Liver (tissue), 9 donors: Measurements from ENCODE around the gene PHKB. TPM values are rescaled to one million over a fixed set of nuclear protein-coding genes. Genes with fewer than 3 reads are reported as not detected.

ENCODE experiments used
- DNase-seq: peaks from one replicate; pipeline ENCODE4 v3.0.0-alpha.2; 2017; ENCODE audit warnings: low spot score
- H3K27ac ChIP-seq, 2 donors: one replicate each; pipeline ENCODE4 v1.7.0; 2013; ENCODE audit warnings: inconsistent platforms in 2 of 2, low read length in 2 of 2, control low read depth in 1 of 2, low read depth in 1 of 2, mild to moderate bottlenecking in 1 of 2
- H3K27me3 ChIP-seq, 4 donors: one replicate each; pipeline versions ENCODE4 v1.6.1 to v1.7.0; 2013; ENCODE audit warnings: low read length in 3 of 4, inconsistent platforms in 1 of 4, mild to moderate bottlenecking in 1 of 4, moderate library complexity in 1 of 4; ENCODE audit not compliant: control insufficient read depth in 4 of 4, insufficient read depth in 4 of 4
- H3K36me3 ChIP-seq, 4 donors: one replicate each; pipeline versions ENCODE4 v1.6.1 to v1.7.0; 2013; ENCODE audit warnings: low read length in 3 of 4, mild to moderate bottlenecking in 3 of 4, low read depth in 1 of 4, moderate library complexity in 1 of 4; ENCODE audit not compliant: control insufficient read depth in 4 of 4, insufficient read depth in 3 of 4
- H3K4me1 ChIP-seq, 4 donors: one replicate each; pipeline versions ENCODE4 v1.6.1 to v1.7.0; 2013; ENCODE audit warnings: low read length in 3 of 4, mild to moderate bottlenecking in 3 of 4, moderate library complexity in 1 of 4; ENCODE audit not compliant: control insufficient read depth in 4 of 4, insufficient read depth in 4 of 4
- H3K4me3 ChIP-seq, 3 donors: one replicate each; pipeline versions ENCODE4 v1.6.1 to v1.7.0; 2013; ENCODE audit warnings: low read length in 3 of 3, control low read depth in 1 of 3, low read depth in 1 of 3, mild to moderate bottlenecking in 1 of 3
- H3K9ac ChIP-seq, 2 donors: one replicate each; pipeline ENCODE4 v1.7.0; 2013; ENCODE audit warnings: low read length in 2 of 2, mild to moderate bottlenecking in 2 of 2, moderate library complexity in 2 of 2, control low read depth in 1 of 2, low read depth in 1 of 2
- H3K9me3 ChIP-seq, 4 donors: one replicate each; pipeline versions ENCODE4 v1.6.1 to v1.7.0; 2013; ENCODE audit warnings: low read length in 3 of 4; ENCODE audit not compliant: control insufficient read depth in 4 of 4
- EGR1 ChIP-seq, 2 donors: IDR thresholded peaks; 2 replicates each; pipeline ENCODE4 v1.6.1; 2016 to 2018; ENCODE audit warnings: antibody characterized with exemption in 2 of 2, low read depth in 2 of 2
- GABPA ChIP-seq, 2 donors: IDR thresholded peaks in 1 of 2; conservative IDR thresholded peaks in 1 of 2; 2 replicates each; pipeline ENCODE4 v1.6.1; 2016; ENCODE audit warnings: antibody characterized with exemption in 2 of 2, mild to moderate bottlenecking in 1 of 2, moderate library complexity in 1 of 2
- HNF4A ChIP-seq, 2 donors: conservative IDR thresholded peaks; 2 replicates each; pipeline ENCODE4 v1.6.1; 2016; ENCODE audit warnings: antibody characterized with exemption in 2 of 2, mild to moderate bottlenecking in 2 of 2
- RXRA ChIP-seq, 2 donors: IDR thresholded peaks; 2 replicates each; pipeline ENCODE4 v1.6.1; 2017 to 2018; ENCODE audit warnings: antibody characterized with exemption in 2 of 2, mild to moderate bottlenecking in 1 of 2
- YY1 ChIP-seq: IDR thresholded peaks from 2 replicates; pipeline ENCODE4 v1.6.1; 2016; ENCODE audit warnings: antibody characterized with exemption, mild to moderate bottlenecking
- WGBS: extraction: QIAGEN DNeasy Blood & Tissue Kit; methylation state at CpG from one replicate; pipeline ENCODE4 v1.1.7; 2013; 5-methylcytosine and 5-hydroxymethylcytosine counted together
- polyA plus RNA-seq, 2 donors: library from polyadenylated mRNA; stranded (reverse) in 1 of 2; unstranded in 1 of 2; fragments of 200-250 nt in 1 of 2; fragments of >200 nt in 1 of 2; fragmentation: Nextera tagmentation in 1 of 2; extraction: Ambion mirVana in 1 of 2; gene quantifications; one replicate each; pipeline versions ENCODE4 v1.2.1 to v1.2.3, GENCODE V29; 2013 to 2015
- total RNA-seq, 2 donors: library from RNA; depleted of rRNA; stranded (reverse); fragments of >200 nt; gene quantifications; one replicate each; pipeline ENCODE4 v1.2.3, GENCODE V29; 2014
- TF ChIP-seq, protein P1 (sequence below): fragments of 150-350 bp; IDR thresholded peaks from 2 replicates; pipeline ENCODE4 v1.5.1; 2017; ENCODE audit warnings: improper control_type of control experiment, low read depth, low read length; ENCODE audit not compliant: missing input control
- TF ChIP-seq, protein P2 (sequence below): IDR thresholded peaks from 2 replicates; pipeline ENCODE4 v1.6.1; 2016; ENCODE audit warnings: antibody characterized with exemption, mild to moderate bottlenecking
- TF ChIP-seq, protein P3 (sequence below): IDR thresholded peaks from 2 replicates; pipeline ENCODE4 v1.6.1; 2016; ENCODE audit warnings: antibody characterized with exemption
- TF ChIP-seq, protein P4 (sequence below): IDR thresholded peaks from 2 replicates; pipeline ENCODE4 v1.6.1; 2016; ENCODE audit warnings: antibody characterized with exemption
- TF ChIP-seq, protein P5 (sequence below): IDR thresholded peaks from 2 replicates; pipeline ENCODE4 v1.6.1; 2016; ENCODE audit warnings: antibody characterized with exemption
- donor health status: healthy.
- donor health status: healthy.
- donor health status: healthy.
- donor health status: healthy.
- donor health status: healthy.

Gene PHKB
- total and polyA plus RNA-seq, 4 donors, result 13.2 to 49.1 (median 29.0) TPM

DNA sequence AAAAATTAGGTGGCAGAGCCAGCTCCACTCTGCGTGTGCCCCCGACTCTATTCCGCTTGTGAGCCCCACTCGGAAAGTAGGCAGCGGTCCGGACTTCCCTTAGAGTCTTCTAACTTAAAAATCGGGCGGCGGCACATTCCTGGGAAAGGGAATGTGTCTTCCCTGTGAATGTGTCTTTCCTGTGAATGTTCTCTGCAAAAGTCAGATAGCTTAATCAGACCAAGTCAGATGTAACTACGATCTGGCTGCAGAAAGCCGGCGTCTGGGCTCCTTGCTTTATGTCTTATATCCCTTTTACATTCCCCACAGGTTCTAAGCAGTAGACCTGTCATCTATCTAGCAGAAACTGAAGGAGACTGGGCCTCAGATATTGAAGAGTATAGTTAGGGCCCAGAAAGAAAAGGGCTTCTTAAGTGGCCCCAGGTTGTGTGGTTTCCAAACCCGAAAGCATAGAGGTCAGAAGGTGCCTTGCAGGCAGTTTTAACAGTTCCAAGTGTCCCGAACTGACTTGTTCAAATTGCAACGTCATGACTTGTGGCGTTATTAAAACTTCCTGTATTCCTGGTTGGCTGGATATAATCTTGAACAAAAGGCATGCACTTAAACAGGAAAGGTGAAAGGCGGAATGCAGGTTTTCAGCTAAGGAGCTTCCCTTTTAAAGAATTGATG lies 601 bp downstream of the PHKB start:
- no peak for DNase-seq
- Histone ChIP-seq H3K9me3 (no peaks in the 10 kb centered on the region), H3K27me3 (no peaks in the 10 kb centered on the region), H3K36me3 (peaks cover 0 to 5% (median 2%) of the 10 kb centered on the region in 4 donors), H3K27ac (peak overlapping the region; percentile 97 to 99), H3K4me3 (peak overlapping the region; percentile 82 to 100 (median 95)), H3K9ac (peak overlapping the region; percentile 93 to 95), H3K4me1 (peaks cover 2 to 32% (median 19%) of the 10 kb centered on the region in 4 donors)
- WGBS, result 2% methylated on average over 17 of the region's 17 CpGs
- no peak for TF ChIP-seq HNF4A (conservative IDR thresholded peaks at IDR 0.05)
- TF ChIP-seq YY1, result no peak
- no peak for TF ChIP-seq EGR1 (IDR thresholded peaks at IDR 0.05; ENCODE audit: low read depth in 2 of 2)
- TF ChIP-seq RXRA (IDR thresholded peaks at IDR 0.05), result peak in 1 of 2 donors; percentile 32
- TF ChIP-seq, protein P1, sequence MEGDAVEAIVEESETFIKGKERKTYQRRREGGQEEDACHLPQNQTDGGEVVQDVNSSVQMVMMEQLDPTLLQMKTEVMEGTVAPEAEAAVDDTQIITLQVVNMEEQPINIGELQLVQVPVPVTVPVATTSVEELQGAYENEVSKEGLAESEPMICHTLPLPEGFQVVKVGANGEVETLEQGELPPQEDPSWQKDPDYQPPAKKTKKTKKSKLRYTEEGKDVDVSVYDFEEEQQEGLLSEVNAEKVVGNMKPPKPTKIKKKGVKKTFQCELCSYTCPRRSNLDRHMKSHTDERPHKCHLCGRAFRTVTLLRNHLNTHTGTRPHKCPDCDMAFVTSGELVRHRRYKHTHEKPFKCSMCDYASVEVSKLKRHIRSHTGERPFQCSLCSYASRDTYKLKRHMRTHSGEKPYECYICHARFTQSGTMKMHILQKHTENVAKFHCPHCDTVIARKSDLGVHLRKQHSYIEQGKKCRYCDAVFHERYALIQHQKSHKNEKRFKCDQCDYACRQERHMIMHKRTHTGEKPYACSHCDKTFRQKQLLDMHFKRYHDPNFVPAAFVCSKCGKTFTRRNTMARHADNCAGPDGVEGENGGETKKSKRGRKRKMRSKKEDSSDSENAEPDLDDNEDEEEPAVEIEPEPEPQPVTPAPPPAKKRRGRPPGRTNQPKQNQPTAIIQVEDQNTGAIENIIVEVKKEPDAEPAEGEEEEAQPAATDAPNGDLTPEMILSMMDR, result no peak

DNA sequence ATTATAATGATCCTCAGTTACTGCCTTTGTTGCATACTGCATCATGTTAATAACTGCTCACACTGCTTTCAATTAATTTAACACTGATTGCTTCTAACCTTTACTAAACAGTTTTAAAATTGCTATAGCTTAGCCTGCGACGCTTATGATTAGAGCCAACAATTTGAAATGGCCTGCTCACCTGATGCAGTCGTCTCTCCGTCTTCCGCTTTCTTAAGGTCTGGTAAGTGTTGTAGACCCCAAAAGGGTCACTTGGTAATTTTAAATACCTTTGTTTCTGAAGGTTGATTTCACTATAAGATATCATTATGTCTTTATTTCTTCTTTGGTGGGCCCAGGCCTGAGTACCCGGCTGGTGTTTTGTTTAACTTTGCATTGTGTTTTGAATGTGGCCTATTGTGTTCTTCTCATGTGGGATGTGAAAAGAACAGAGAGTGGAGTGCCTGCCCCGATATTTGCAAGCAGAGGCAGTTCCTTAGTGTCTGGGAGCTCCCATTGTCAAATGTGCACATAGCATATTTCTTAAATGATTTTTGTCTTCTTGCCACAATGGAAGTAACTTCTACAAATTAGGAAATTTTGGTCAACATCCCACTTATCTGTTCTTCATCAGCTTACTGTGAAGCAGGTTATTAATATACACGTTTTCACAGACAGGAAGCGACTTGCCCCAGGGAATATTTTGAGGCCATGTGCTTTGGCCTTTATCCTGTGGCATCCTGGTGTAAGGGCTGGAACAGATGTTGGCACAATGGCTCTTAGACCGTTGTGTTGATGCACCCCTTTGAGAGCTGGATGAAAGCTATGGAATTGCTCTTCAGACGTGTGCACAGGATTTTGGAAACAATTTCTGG lies 2.9 kb downstream of the PHKB start:
- Histone ChIP-seq H3K9ac (no peak overlapping the region), H3K4me1 (peaks cover 2 to 32% (median 19%) of the 10 kb centered on the region in 4 donors), H3K36me3 (no peaks in the 10 kb centered on the region), H3K4me3 (no peak overlapping the region), H3K27ac (no peak overlapping the region), H3K9me3 (no peaks in the 10 kb centered on the region), H3K27me3 (no peaks in the 10 kb centered on the region)
- no peak for DNase-seq
- TF ChIP-seq, protein P2, sequence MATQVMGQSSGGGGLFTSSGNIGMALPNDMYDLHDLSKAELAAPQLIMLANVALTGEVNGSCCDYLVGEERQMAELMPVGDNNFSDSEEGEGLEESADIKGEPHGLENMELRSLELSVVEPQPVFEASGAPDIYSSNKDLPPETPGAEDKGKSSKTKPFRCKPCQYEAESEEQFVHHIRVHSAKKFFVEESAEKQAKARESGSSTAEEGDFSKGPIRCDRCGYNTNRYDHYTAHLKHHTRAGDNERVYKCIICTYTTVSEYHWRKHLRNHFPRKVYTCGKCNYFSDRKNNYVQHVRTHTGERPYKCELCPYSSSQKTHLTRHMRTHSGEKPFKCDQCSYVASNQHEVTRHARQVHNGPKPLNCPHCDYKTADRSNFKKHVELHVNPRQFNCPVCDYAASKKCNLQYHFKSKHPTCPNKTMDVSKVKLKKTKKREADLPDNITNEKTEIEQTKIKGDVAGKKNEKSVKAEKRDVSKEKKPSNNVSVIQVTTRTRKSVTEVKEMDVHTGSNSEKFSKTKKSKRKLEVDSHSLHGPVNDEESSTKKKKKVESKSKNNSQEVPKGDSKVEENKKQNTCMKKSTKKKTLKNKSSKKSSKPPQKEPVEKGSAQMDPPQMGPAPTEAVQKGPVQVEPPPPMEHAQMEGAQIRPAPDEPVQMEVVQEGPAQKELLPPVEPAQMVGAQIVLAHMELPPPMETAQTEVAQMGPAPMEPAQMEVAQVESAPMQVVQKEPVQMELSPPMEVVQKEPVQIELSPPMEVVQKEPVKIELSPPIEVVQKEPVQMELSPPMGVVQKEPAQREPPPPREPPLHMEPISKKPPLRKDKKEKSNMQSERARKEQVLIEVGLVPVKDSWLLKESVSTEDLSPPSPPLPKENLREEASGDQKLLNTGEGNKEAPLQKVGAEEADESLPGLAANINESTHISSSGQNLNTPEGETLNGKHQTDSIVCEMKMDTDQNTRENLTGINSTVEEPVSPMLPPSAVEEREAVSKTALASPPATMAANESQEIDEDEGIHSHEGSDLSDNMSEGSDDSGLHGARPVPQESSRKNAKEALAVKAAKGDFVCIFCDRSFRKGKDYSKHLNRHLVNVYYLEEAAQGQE, result no peak
- TF ChIP-seq GABPA (IDR thresholded peaks at IDR 0.05 in 1 of 2, conservative IDR thresholded peaks at IDR 0.05 in 1 of 2), result no peak
- TF ChIP-seq, protein P3, sequence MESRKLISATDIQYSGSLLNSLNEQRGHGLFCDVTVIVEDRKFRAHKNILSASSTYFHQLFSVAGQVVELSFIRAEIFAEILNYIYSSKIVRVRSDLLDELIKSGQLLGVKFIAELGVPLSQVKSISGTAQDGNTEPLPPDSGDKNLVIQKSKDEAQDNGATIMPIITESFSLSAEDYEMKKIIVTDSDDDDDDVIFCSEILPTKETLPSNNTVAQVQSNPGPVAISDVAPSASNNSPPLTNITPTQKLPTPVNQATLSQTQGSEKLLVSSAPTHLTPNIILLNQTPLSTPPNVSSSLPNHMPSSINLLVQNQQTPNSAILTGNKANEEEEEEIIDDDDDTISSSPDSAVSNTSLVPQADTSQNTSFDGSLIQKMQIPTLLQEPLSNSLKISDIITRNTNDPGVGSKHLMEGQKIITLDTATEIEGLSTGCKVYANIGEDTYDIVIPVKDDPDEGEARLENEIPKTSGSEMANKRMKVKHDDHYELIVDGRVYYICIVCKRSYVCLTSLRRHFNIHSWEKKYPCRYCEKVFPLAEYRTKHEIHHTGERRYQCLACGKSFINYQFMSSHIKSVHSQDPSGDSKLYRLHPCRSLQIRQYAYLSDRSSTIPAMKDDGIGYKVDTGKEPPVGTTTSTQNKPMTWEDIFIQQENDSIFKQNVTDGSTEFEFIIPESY, result no peak
- TF ChIP-seq YY1, result no peak
- no peak for TF ChIP-seq HNF4A (conservative IDR thresholded peaks at IDR 0.05)
- TF ChIP-seq, protein P4, sequence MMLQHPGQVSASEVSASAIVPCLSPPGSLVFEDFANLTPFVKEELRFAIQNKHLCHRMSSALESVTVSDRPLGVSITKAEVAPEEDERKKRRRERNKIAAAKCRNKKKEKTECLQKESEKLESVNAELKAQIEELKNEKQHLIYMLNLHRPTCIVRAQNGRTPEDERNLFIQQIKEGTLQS, result no peak
- TF ChIP-seq, protein P5, sequence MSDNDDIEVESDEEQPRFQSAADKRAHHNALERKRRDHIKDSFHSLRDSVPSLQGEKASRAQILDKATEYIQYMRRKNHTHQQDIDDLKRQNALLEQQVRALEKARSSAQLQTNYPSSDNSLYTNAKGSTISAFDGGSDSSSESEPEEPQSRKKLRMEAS, result no peak
- no peak for TF ChIP-seq EGR1 (IDR thresholded peaks at IDR 0.05; ENCODE audit: low read depth in 2 of 2)
- 88% methylated on average over 11 of the region's 11 CpGs for WGBS
